K562 (cell line): ENCODE data around the gene MTA2. TPM values are rescaled to one million over a fixed set of nuclear protein-coding genes. Genes with fewer than 3 reads are reported as not detected.

Experiments
- CEBPZ ChIP-seq: fragments of 150-350 bp; IDR thresholded peaks from 2 replicates; pipeline ENCODE4 v1.6.1; 2014; ENCODE audit warnings: low read depth, mild to moderate bottlenecking, low read length, borderline replicate concordance
- FIP1L1 ChIP-seq: fragments of 200-400 bp; formaldehyde crosslinking; IDR thresholded peaks from 2 replicates; pipeline ENCODE4 v1.6.1; 2018; ENCODE audit warnings: mild to moderate bottlenecking, low read depth, low read length; ENCODE audit not compliant: poor library complexity, severe bottlenecking
- KAT2B ChIP-seq: IDR thresholded peaks from one replicate; pipeline ENCODE4 v1.6.1; 2012; ENCODE audit warnings: low read depth, mild to moderate bottlenecking, control low read depth, inconsistent platforms, low read length, moderate library complexity
- MECOM ChIP-seq: fragments of 250-450 bp; sonication (Bioruptor Pico); IDR thresholded peaks from 2 replicates; pipeline ENCODE4 v1.8.0; 2022; ENCODE audit warnings: inconsistent platforms
- NBN ChIP-seq: fragments of 450-650 bp; IDR thresholded peaks from 2 replicates; pipeline ENCODE4 v1.6.1; 2016; ENCODE audit warnings: low read depth, mild to moderate bottlenecking
- NR2C2 ChIP-seq, 2 experiments: fragments of 200-800 bp in 1 of 2; sonication (Bioruptor generic) in 1 of 2; sonication (generic) in 1 of 2; formaldehyde crosslinking in 1 of 2; IDR thresholded peaks; 2 replicates each; pipeline versions ENCODE4 v1.6.1 to v1.8.0; 2016 to 2022; ENCODE audit warnings: mild to moderate bottlenecking in 1 of 2, missing compliant biosample characterization in 1 of 2, missing genetic modification characterization in 1 of 2, missing genetic modification reagents in 1 of 2
- PYGO2 ChIP-seq: fragments of 450-650 bp; IDR thresholded peaks from 2 replicates; pipeline ENCODE4 v1.6.1; 2016; ENCODE audit warnings: mild to moderate bottlenecking, missing genetic modification characterization, moderate library complexity, missing compliant biosample characterization
- RCOR1 ChIP-seq, 2 experiments: IDR thresholded peaks; 2 replicates each; pipeline ENCODE4 v1.6.1; 2012; ENCODE audit warnings: low read depth in 2 of 2, low read length in 2 of 2, borderline replicate concordance in 1 of 2, improper control_type of control experiment in 1 of 2
- SMARCB1 ChIP-seq: IDR thresholded peaks from 2 replicates; pipeline ENCODE4 v1.6.1; 2011; ENCODE audit warnings: improper control_type of control experiment, low read depth; ENCODE audit not compliant: insufficient read length
- SP1 ChIP-seq: sonication (generic); formaldehyde crosslinking; IDR thresholded peaks from 2 replicates; pipeline ENCODE4 v1.8.1; 2022; ENCODE audit warnings: mild to moderate bottlenecking, missing genetic modification reagents
- TBL1XR1 ChIP-seq, 2 experiments: IDR thresholded peaks; 2 replicates each; pipeline ENCODE4 v1.6.1; 2012; ENCODE audit warnings: improper control_type of control experiment in 2 of 2, low read length in 2 of 2, mild to moderate bottlenecking in 1 of 2
- USF2 ChIP-seq: sonication (generic); formaldehyde crosslinking; IDR thresholded peaks from 2 replicates; pipeline ENCODE4 v1.5.0; 2020; ENCODE audit warnings: missing genetic modification reagents
- ZBTB12 ChIP-seq: fragments of 250-450 bp; sonication (Bioruptor Pico); IDR thresholded peaks from 2 replicates; pipeline ENCODE4 v1.4.0; 2020
- ZBTB43 ChIP-seq: sonication (generic); formaldehyde crosslinking; IDR thresholded peaks from 2 replicates; pipeline ENCODE4 v1.8.0; 2023; ENCODE audit warnings: mild to moderate bottlenecking, missing genetic modification reagents
- ZNF197 ChIP-seq: fragments of 200-800 bp; sonication (Bioruptor generic); IDR thresholded peaks from 2 replicates; pipeline ENCODE4 v1.6.1; 2016; ENCODE audit warnings: low read depth, missing genetic modification characterization, missing compliant biosample characterization
- ZNF239 ChIP-seq: fragments of 250-450 bp; sonication (Bioruptor Pico); IDR thresholded peaks from 2 replicates; pipeline ENCODE4 v1.4.0; 2020; ENCODE audit warnings: mild to moderate bottlenecking
- ZNF316 ChIP-seq: fragments of 450-650 bp; IDR thresholded peaks from 2 replicates; pipeline ENCODE4 v1.6.1; 2016
- ZNF707 ChIP-seq: fragments of 250-450 bp; sonication (Bioruptor Pico); conservative IDR thresholded peaks from 2 replicates; pipeline ENCODE4 v1.8.0; 2022; ENCODE audit warnings: inconsistent platforms, mild to moderate bottlenecking, moderate library complexity
- ZNF77 ChIP-seq: fragments of 250-450 bp; sonication (Bioruptor Pico); IDR thresholded peaks from 2 replicates; pipeline ENCODE4 v1.5.0; 2020
- polyA plus RNA-seq, 8 experiments: library from polyadenylated mRNA; depleted of rRNA in 4 of 8; stranded (reverse) in 5 of 8; unstranded in 3 of 8; fragments of >200 nt; fragmentation: Nextera tagmentation in 2 of 8; fragmentation: Illumina TruSeq in 1 of 8; extraction: Ambion mirVana in 2 of 8; extraction: Trizol in 1 of 8; gene quantifications; 2 replicates each; pipeline versions ENCODE4 v1.2.1 to v1.2.3, GENCODE V29; 2011 to 2014; ENCODE audit warnings: inconsistent platforms in 1 of 8, missing spikeins in 1 of 8
- total RNA-seq, 7 experiments: library from RNA; depleted of rRNA in 6 of 7; stranded (reverse); fragments of >200 nt in 6 of 7; fragmentation: Illumina TruSeq in 2 of 7; extraction: Trizol in 2 of 7; gene quantifications; 2 replicates each; pipeline versions ENCODE4 v1.2.1 to v1.2.3, GENCODE V29; 2011 to 2021; ENCODE audit warnings: low replicate concordance in 1 of 7

MTA2 gene
- total and polyA plus RNA-seq, 9 of the 15 experiments (the other 6 are each of a cell fraction or from before 2014, with no cell fraction given): 6.2 to 220 (median 172) TPM

GRCh38 chr11:62556108-62556874 lies 45.4 kb downstream of the MTA2 start (continued):
- TF ChIP-seq ZBTB12 (CRISPR knock-in tag) (peak; percentile 44; the same call in 1 of the 2 replicates), NR2C2 (CRISPR knock-in tag; IDR thresholded peaks at IDR 0.05) (peak; percentile 74), NR2C2 (tag; IDR thresholded peaks at IDR 0.05) (peak; percentile 64), ZNF707 (CRISPR knock-in tag) (no peak), RCOR1 (IDR thresholded peaks at IDR 0.05; ENCODE audit: borderline replicate concordance in 1 of 2, low read depth in 2 of 2, low read length in 2 of 2) (0 out of 4 replicates have a peak, but pooled peaks of 1 of the 2 experiments have one; percentile 45), ZNF239 (CRISPR knock-in tag) (no peak), SMARCB1 (no peak), MECOM (CRISPR knock-in tag) (no peak), NBN (no peak; the same call in 1 of the 2 replicates), SP1 (0 out of 2 replicates have a peak, but pooled peaks have one; percentile 43), ZNF77 (no peak), KAT2B (no peak), ZNF197 (CRISPR knock-in tag) (no peak), FIP1L1 (no peak), USF2 (CRISPR knock-in tag) (no peak), ZBTB43 (CRISPR knock-in tag) (no peak), CEBPZ (no peak), ZNF316 (no peak), PYGO2 (tag) (no peak), TBL1XR1 (IDR thresholded peaks at IDR 0.05; ENCODE audit: low read length in 2 of 2) (no peak)
